NCI-H748 treated with DMSO at 0.1 percent for 48 hours (cell line): Measurements from ENCODE around the gene TP53I3.
"Not testable (repeated sequence)": the region's sequence is repeated elsewhere in the genome, so short reads cannot be mapped to it uniquely, and the experiment has no call there.

Experiments
- DNase-seq: peaks from one replicate; lab custom pipeline; 2025; lab: John Stamatoyannopoulos, UW

TP53I3 gene

GRCh38 chr2:24095171-24095677 lies 10.6 kb upstream of the TP53I3 start:
- not testable (repeated sequence) for DNase-seq

GRCh38 chr2:24093270-24093669 lies 8.6 kb upstream of the TP53I3 start:
- DNase-seq: not testable (repeated sequence)

- no peak for DNase-seq
Measured at GRCh38 chr2:24088821-24089359, 4.3 kb upstream of the TP53I3 start.

DNA sequence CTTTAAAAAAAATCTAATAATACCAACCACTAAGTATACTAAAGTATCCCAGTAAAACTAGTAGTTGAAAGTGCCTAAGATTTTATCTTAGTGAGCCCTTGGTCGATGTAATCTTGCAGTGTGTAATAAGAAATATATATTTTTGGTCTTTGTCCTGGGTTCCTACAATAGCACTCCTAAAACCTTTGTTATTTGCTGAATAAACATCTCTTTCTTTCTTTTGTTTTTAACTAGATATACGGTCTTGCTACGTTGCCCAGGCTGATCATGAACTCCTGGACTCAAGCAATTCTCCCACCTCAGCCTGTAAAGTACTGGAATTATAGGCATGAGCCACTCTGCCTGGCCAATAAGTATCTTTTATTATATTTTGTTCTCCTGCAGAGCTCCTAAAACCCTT lies 2.4 kb upstream of the TP53I3 start:
- no peak for DNase-seq

DNA sequence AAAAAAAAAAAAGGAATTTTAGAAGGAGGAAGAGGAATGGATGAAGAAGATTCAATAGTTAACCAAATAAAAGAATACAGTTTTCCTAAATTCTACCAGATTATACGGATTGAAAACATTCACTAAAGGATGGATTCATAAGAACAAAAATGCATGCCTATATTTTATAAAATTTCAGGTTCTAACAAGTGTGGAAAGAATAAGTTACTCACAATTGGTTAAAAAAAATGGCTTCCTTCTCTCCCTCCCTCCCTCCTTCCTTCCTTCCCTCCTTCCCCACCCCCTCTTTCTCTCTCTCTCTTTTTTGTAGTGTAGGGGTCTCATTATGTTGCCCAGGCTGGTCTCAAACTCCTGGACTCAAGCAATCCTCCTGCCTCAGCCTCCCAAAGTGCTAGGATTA lies 1.6 kb upstream of the TP53I3 start:
- DNase-seq: no peak

DNA sequence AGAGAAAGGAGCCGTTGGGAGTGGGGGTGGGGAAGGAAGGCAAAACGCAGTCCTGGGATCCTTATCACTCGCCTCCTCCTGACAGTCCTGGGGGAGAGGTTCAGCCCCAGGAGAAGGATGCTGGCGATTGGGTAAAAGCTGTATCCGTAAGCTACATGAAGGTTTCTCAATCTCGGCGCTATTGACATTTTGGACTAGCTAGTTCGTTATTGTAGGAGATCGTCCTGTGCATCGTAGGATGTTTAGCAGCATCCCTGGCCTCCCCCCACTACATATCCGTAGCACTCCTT lies 511 bp upstream of the TP53I3 start:
- no peak for DNase-seq

- DNase-seq: peak; percentile 76
Measured at GRCh38 chr2:24083567-24084385, 858 bp downstream of the TP53I3 start.

DNA sequence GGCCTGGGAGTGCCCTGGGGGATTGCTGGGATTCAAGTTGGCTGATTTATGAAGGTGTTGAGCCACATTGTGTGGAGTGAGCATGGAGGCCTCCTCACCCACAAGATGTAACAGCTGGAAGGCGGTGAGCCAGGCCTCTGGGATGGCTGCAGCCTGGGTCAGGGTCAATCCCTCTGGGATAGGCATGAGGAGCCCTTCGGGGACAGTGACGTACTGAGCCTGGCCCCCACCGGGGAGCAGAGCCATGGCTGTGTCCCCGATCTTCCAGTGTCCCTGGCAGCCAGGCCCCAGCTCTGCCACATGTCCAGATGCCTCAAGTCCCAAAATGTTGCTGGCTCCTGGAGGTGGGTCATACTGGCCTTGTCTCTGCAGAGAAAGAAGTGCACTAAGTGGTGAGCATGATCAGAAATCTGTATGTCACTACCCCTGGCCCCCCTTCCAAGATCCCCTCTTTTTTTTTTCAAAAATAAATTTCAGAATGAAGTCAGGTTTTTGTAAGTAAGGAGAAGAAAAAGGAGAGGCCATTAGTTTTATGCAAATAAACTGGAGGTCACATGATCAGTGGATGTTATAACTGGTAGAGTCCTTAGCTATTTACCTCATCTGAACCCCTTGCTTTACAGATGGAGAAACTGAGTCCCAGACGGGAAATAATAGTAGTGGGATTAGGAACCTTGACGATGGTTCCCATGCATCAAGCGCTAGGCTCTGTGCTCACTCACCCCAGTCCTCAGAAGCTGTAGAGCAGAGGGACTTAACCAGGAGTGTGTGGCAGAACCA lies 1.7 kb downstream of the TP53I3 start:
- no peak for DNase-seq

- DNase-seq: no peak
Measured at GRCh38 chr2:24080701-24081100, 3.9 kb downstream of the TP53I3 start.

GRCh38 chr2:24077879-24078278 lies 6.8 kb downstream of the TP53I3 start:
- no peak for DNase-seq

DNA sequence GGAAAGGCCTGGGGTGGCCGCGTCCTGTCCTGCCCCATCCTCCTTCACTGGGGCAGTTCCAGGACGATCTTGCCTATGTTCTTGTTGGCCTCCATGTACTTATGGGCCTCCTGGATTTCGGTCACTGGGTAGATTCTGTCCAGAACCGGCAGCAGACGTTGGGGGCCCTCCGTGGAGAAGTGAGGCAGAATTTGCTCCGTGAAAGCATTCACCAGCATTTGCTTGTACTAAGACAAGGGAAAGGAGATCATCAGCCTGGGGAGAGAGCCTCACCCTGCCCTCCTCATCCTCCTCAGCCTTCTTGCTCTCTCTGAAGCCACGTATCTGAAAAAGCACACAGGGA lies 7.1 kb downstream of the TP53I3 start:
- DNase-seq: no peak

DNA sequence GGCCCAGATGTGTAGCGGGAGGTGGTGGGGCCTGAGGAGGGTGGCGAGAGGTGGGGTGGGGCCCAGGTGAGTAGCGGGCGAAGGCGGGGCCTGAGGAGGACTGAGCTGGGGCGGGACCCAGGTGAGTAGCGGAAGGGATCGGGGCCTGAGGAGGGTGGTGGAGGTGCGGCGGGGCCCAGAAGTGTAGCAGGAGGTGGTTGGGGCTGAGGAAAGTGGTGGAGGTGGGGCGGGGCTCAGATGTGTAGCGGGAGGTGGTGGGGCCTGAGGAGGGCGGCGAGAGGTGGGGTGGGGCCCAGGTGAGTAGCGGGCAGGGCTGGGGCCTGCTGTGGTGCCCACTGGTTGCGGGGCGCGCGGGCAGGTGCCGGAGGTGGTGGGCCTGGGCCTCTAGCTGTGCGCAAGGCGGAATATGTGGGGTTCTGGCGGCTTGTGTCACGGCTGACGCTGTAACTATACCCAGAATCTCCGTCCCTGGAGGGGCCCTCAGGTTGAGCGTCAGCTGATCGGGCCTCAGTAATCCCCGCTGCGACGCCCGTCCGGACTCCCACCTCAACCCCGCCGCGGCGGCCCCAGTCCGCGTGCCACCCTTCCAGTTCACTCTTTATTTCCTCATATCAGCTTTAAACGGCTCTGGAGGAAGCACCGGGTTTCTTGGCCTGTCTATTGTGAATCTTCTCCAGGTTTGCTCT lies 7.6 kb downstream of the TP53I3 start:
- DNase-seq: no peak

GRCh38 chr2:24075915-24076848 lies 8.5 kb downstream of the TP53I3 start, which contains the start of gene SF3B6:
SF3B6 (minus strand) TSS chr2:24076326; CDS start chr2:24076229, 97 bp downstream.
- peak; percentile 99 for DNase-seq

DNA sequence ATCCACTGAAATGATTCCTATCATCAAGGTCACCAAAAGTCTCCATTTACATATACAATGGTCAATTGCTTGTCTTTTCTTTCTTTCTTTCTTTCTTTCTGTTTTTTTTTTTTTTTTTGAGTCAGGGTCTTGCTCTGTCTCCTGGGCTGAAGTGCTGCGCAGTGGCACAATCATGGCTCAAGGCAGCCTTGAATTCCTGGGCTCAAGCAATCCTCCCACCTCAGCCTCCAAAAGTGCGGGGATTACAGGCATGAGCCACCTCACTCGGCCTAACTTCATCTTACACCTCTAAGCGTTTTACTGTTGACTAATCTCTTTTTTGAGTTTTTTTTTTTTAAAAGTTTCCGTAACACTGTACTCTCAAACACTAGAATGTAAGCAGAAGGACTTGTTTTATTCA lies 9.4 kb downstream of the TP53I3 start:
- DNase-seq: no peak

DNA sequence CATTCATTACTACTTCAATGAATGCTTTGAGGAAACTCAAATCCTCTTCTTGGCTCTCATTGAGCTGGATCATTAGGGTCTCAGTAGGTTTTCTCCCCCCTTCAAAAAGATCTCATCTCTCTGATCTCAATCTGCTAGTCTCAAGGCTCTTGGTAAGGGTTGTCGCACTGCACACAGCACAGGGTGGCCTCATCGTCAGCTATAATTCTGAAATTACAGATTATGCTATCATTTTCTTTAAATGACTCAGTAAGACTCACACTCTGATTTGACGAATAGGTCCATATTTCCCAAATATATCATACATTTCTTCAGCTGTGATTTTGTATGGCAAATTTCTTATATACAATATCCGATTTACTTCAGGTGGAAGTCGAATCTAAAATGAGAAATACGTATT lies 10.8 kb downstream of the TP53I3 start:
- no peak for DNase-seq

- DNase-seq: no peak
Measured at GRCh38 chr2:24072259-24072658, 12.4 kb downstream of the TP53I3 start.

GRCh38 chr2:24065341-24065740 lies 19.3 kb downstream of the TP53I3 start:
- DNase-seq: no peak

DNA sequence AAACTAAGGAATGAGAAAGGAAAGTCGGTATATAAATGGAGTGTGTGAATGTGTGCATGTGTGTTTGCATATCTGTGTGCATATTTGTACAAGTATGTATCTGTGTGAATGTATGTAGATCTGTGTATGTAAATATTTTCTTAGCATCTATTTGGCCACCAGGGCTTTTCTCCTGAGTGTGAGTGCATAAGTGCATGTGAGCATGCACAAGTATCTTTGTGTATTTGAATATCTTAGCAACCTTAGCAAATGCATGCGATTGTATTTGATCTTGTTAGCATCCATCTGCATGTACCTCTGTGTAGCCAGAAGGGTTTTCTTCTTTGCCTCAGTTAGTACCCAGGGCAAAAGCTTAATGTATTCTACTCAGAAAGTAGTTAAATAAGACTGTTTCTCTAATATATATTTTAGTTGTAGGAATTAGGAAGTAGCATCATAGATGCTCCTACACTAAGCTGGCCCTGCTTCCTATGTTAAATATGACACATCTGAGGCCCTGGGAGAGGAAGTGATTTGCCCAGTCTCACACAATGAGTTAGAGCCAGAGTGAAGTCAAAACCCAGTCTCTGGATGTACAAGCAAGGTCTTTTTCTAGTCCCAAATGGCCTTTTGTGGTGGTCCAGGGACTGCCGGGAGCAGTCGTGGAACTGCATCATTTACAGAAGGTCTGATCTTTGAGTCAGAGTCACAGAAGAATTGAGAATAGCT lies 25.9 kb downstream of the TP53I3 start:
- no peak for DNase-seq

GRCh38 chr2:24055750-24056149 lies 28.9 kb downstream of the TP53I3 start:
- DNase-seq: no peak

DNA sequence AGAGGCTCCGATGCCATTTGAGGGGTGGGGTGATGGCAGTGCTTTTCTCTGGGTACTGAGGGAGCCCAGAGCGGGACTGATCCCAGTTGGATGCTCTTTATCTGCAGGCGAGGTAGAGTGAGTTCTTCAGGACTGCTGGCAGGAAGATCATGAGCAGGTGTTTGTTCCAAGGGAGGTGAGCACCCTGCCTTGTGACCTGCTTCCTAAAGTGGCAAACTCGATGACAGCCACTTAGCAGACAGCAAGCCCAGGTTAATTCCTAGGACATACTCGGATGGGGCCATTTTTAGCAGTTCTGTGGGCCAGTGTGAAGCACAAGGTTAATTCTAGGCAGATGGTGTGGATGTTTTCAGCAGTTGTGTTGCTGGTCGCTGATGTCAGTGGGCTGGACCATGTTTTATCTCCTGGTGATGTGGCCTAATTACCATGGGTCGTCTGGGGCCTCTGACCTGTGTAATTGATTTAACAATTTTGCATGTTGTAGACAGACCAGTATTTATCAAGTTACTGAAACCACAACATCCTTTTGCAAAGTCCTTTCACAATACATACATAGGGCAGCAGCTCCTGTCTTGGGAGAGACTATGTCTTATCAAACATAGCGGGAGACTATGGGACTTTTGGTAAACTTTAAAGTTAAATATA lies 30.1 kb downstream of the TP53I3 start:
- DNase-seq: no peak
